Kidney (tissue), 14 donors: ENCODE results near the gene SEC22C. TPM values are rescaled to one million over a fixed set of nuclear protein-coding genes. Genes with fewer than 3 reads are reported as not detected.

Experiments
- DNase-seq, 5 donors: peaks; one replicate each; pipeline ENCODE4 v3.0.0-alpha.2; 2013 to 2020
- FAIRE-seq: peaks from 2 replicates; lab custom pipeline; 2012; peaks lifted over from hg19 to GRCh38; lab: Jason Lieb, UNC
- H3K27ac ChIP-seq, 2 donors: one replicate each; pipeline ENCODE4 v1.7.0; 2013; ENCODE audit warnings: low read depth in 2 of 2, low read length in 2 of 2, inconsistent platforms in 1 of 2
- H3K27me3 ChIP-seq: one replicate; pipeline ENCODE4 v1.7.1; 2013; ENCODE audit warnings: low read length, inconsistent platforms; ENCODE audit not compliant: control insufficient read depth, insufficient read depth
- H3K36me3 ChIP-seq, 3 donors: one replicate each; pipeline versions ENCODE4 v1.7.0 to v1.7.1; 2013; ENCODE audit warnings: low read length in 3 of 3, control low read depth in 1 of 3, inconsistent platforms in 1 of 3; ENCODE audit not compliant: insufficient read depth in 3 of 3, control insufficient read depth in 2 of 3
- H3K4me1 ChIP-seq, 3 donors: one replicate each; pipeline versions ENCODE4 v1.7.0 to v1.7.1; 2013; ENCODE audit warnings: low read length in 3 of 3, inconsistent platforms in 1 of 3, low read depth in 1 of 3; ENCODE audit not compliant: control insufficient read depth in 2 of 3, insufficient read depth in 2 of 3
- H3K4me3 ChIP-seq, 3 donors: one replicate each; pipeline versions ENCODE4 v1.7.0 to v1.8.1; 2013; ENCODE audit warnings: low read length in 3 of 3, control low read depth in 1 of 3, inconsistent platforms in 1 of 3
- H3K9ac ChIP-seq, 3 donors: one replicate each; pipeline versions ENCODE4 v1.7.0 to v1.7.1; 2013; ENCODE audit warnings: low read length in 3 of 3, control low read depth in 1 of 3, inconsistent platforms in 1 of 3
- H3K9me3 ChIP-seq, 3 donors: one replicate each; pipeline versions ENCODE4 v1.7.0 to v1.7.1; 2013; ENCODE audit warnings: low read length in 3 of 3, control low read depth in 1 of 3, inconsistent platforms in 1 of 3; ENCODE audit not compliant: control insufficient read depth in 2 of 3, insufficient read depth in 1 of 3
- intact Hi-C: fragments of 100-400 bp; cut with DNase I; formaldehyde crosslinking; loops from one replicate; pipeline ENCODE4 v1.11.1; 2022
- polyA plus RNA-seq: library from polyadenylated mRNA; stranded (reverse); fragments of 350-450 nt; fragmentation: Illumina TruSeq; extraction: RNeasy Lipid Tissue Mini Kit (QIAGEN cat#74804); gene quantifications from one replicate; pipeline ENCODE4 v1.2.3, GENCODE V29; 2014; ENCODE audit warnings: low read depth, low replicate concordance; ENCODE audit not compliant: insufficient read depth
- total RNA-seq: library from RNA; stranded (reverse); fragmentation: NEBNext Ultra II Directional; extraction: Animal tissue kit (Norgen Biotek cat#: 25700); gene quantifications from one replicate; pipeline ENCODE4 v1.2.1, GENCODE V29; 2021
- TF ChIP-seq, protein P1 (sequence below): IDR thresholded peaks from 3 replicates; pipeline ENCODE4 v1.5.1; 2012; ENCODE audit warnings: mild to moderate bottlenecking, moderate library complexity, borderline replicate concordance; ENCODE audit not compliant: insufficient read depth; ENCODE audit errors: extremely low read depth
- donor health status: control.
- donor health status: control.
- donor health status: control.
- donor health status: control.
- donor health status: control.
- donor health status: DM: yes; HTN: yes; CAD: no.
- donor health status: Normal renal cell carcinoma (clear cell type).

Gene SEC22C
- total and polyA plus RNA-seq, 2 donors from 2014 or later = 32.8 to 43.6 TPM

DNA sequence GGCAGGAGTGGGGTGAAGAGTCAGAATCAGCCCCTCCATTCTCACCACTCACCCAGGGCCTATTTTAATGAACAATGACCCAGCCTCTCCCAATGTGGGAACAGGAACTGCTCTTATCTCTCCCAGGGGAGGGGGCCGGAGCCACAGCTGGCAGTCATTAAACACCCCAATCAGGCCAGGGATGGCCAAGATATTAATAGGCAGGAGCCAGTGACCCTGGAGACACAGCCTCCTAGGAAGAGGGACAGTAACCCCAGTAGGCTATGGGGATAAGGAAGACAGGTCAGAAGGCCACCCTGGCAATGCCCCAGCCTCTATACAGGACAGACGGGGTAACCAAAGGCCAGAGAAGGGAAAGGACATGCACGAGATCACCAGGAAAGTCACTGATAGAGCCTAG is 40.7 kb downstream of the SEC22C start:
- no peak for FAIRE-seq
- peaks cover 0 to 6% (median 0%) of the 10 kb centered on the region in 3 donors for H3K4me1 ChIP-seq

DNA sequence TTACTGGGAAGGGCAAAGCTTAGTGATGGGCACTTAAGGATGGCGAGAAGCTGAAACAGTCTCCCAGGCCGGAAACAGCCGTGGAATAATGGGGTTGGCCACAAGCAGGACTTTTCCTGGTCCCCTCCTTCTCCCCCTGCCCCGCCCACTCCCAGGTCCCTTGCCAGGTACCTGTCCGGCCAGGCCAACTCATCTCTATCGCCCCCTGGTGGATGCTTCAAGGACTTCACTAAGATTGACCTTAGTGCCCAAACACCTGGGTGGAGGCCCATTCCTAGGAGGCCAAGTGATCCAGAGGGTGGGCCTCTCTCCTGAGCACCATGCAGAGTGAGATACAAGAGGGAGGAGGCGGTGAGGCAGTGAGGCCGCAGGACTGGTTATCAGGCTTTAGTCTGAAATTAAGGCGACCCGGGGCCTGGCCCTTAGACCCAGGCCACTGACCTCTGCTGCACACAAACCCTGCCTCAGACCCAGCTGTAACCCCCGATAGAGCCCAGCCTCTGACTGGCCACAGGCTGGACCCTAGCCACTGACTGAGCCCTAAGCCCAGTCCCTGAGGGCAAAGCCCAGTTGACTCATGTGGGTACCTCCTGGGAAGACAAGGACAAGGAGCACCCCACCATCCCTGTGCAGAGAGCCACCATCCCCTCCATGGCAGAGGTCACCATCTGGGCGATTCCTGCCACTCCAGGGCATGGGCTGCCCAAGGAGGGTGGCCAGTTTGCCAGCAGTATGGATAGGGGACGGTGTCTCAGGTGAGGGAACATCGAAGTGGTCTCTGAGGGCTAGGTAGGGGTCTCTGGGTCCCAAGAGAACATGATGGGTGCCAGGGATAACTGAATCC is 41.7 kb downstream of the SEC22C start:
- TF ChIP-seq, protein P1, sequence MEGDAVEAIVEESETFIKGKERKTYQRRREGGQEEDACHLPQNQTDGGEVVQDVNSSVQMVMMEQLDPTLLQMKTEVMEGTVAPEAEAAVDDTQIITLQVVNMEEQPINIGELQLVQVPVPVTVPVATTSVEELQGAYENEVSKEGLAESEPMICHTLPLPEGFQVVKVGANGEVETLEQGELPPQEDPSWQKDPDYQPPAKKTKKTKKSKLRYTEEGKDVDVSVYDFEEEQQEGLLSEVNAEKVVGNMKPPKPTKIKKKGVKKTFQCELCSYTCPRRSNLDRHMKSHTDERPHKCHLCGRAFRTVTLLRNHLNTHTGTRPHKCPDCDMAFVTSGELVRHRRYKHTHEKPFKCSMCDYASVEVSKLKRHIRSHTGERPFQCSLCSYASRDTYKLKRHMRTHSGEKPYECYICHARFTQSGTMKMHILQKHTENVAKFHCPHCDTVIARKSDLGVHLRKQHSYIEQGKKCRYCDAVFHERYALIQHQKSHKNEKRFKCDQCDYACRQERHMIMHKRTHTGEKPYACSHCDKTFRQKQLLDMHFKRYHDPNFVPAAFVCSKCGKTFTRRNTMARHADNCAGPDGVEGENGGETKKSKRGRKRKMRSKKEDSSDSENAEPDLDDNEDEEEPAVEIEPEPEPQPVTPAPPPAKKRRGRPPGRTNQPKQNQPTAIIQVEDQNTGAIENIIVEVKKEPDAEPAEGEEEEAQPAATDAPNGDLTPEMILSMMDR = peak; percentile 61
- peak; percentile 36 to 83 (median 69) for DNase-seq
- no peak overlapping the region for H3K4me3 ChIP-seq
- intact Hi-C loops = loop anchor here (10.0 kb wide), 1 partner anchor 315 kb away; no protein-coding TSS in a partner anchor
- H3K36me3 ChIP-seq = no peaks in the 10 kb centered on the region
- H3K27ac ChIP-seq = no peak overlapping the region
- FAIRE-seq = no peak
- H3K9ac ChIP-seq = no peak overlapping the region
- H3K27me3 ChIP-seq = no peaks in the 10 kb centered on the region
- H3K4me1 ChIP-seq = peaks cover 0 to 6% (median 0%) of the 10 kb centered on the region in 3 donors
- H3K9me3 ChIP-seq = no peaks in the 10 kb centered on the region

More for the DNA sequence above, 40.7 kb downstream of the SEC22C start:
- DNase-seq = no peak
- H3K36me3 ChIP-seq = no peaks in the 10 kb centered on the region
- TF ChIP-seq, protein P1 = no peak
- H3K27ac ChIP-seq = no peak overlapping the region
- no peak overlapping the region for H3K4me3 ChIP-seq
- intact Hi-C loops = loop anchor here (10.0 kb wide), 1 partner anchor 316 kb away; no protein-coding TSS in a partner anchor
- no peaks in the 10 kb centered on the region for H3K9me3 ChIP-seq
- no peaks in the 10 kb centered on the region for H3K27me3 ChIP-seq
- H3K9ac ChIP-seq = no peak overlapping the region

DNA sequence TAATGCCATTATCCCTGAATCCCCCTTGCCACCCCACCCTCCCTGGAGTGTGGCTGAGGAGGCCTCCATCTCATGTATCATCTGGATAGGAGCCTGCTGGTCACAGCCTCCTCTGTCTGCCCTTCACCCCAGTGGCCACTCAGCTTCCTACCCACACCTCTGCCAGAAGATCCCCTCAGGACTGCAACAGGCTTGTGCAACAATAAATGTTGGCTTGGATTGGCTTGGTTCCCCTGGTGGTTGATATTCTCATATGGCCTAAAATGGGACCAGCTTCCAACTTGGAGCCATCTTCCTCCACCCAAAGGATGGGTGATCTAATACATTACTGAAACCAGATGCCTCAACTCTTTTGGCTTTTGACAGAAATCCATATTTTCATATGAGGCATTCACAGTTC is 44.4 kb downstream of the SEC22C start:
- Histone ChIP-seq H3K36me3 (no peaks in the 10 kb centered on the region), H3K27me3 (no peaks in the 10 kb centered on the region), H3K4me1 (peaks cover 0 to 3% (median 0%) of the 10 kb centered on the region in 3 donors), H3K9ac (no peak overlapping the region), H3K9me3 (no peaks in the 10 kb centered on the region), H3K4me3 (no peak overlapping the region), H3K27ac (no peak overlapping the region)
- intact Hi-C loops = no loop called here
- FAIRE-seq = no peak
- TF ChIP-seq, protein P1 = no peak
- DNase-seq = no peak
